ENCODE data around the gene MAP6. TPM values are rescaled to one million over a fixed set of nuclear protein-coding genes. Genes with fewer than 3 reads are reported as not detected.

MAP6 gene
- total and polyA plus RNA-seq, 10 of the 15 experiments (the other 5 are each of a cell fraction or from before 2014, with no cell fraction given), result 0.06 to 0.19 (median 0.11) TPM; not detected in 5

GRCh38 chr11:75654314-75654713 is 14.5 kb downstream of the MAP6 start (continued):
- TF ChIP-seq USF1 (IDR thresholded peaks at IDR 0.05; ENCODE audit: borderline replicate concordance, extremely low read length, insufficient read depth, low read depth, low read length) (no peak), SIN3A (IDR thresholded peaks at IDR 0.05; ENCODE audit: low read depth, low read length) (no peak), ZBED1 (IDR thresholded peaks at IDR 0.05; ENCODE audit: borderline replicate concordance) (no peak), RCOR1 (conservative IDR thresholded peaks at IDR 0.05; ENCODE audit: low read depth, low read length) (no peak), MTA3 (IDR thresholded peaks at IDR 0.05; ENCODE audit: borderline replicate concordance, low read length) (no peak), LARP7 (IDR thresholded peaks at IDR 0.05) (no peak), SMAD5 (IDR thresholded peaks at IDR 0.05; ENCODE audit: low read depth) (no peak), NR2F1 (conservative IDR thresholded peaks at IDR 0.05) (no peak), FOXK2 (IDR thresholded peaks at IDR 0.05) (no peak), TCF7 (IDR thresholded peaks at IDR 0.05; ENCODE audit: borderline replicate concordance) (no peak), FOS (IDR thresholded peaks at IDR 0.05; ENCODE audit: borderline replicate concordance, extremely low read depth, insufficient read length) (no peak), SP1 (IDR thresholded peaks at IDR 0.05; ENCODE audit: low read depth, low read length) (no peak), SRF (IDR thresholded peaks at IDR 0.05; ENCODE audit: low read depth in 2 of 2, low read length in 2 of 2) (no peak), REST (IDR thresholded peaks at IDR 0.05; ENCODE audit: low read depth, low read length) (no peak), RBBP5 (conservative IDR thresholded peaks at IDR 0.05) (no peak), HCFC1 (IDR thresholded peaks at IDR 0.05; ENCODE audit: low read length) (no peak), GATAD2B (conservative IDR thresholded peaks at IDR 0.05; ENCODE audit: low read depth) (no peak), MTA2 (IDR thresholded peaks at IDR 0.05; ENCODE audit: low read depth) (no peak), JUND (IDR thresholded peaks at IDR 0.05; ENCODE audit: low read depth, low read length) (no peak), RELA (IDR thresholded peaks at IDR 0.05; ENCODE audit: borderline replicate concordance, partially characterized antibody) (peak; percentile 56), RUNX3 (IDR thresholded peaks at IDR 0.05; ENCODE audit: low read length) (peak; percentile 94), SIX5 (IDR thresholded peaks at IDR 0.05; ENCODE audit: low read depth, low read length, severe bottlenecking) (no peak), HDGF (IDR thresholded peaks at IDR 0.05) (no peak)
- TF ChIP-seq, protein P1, sequence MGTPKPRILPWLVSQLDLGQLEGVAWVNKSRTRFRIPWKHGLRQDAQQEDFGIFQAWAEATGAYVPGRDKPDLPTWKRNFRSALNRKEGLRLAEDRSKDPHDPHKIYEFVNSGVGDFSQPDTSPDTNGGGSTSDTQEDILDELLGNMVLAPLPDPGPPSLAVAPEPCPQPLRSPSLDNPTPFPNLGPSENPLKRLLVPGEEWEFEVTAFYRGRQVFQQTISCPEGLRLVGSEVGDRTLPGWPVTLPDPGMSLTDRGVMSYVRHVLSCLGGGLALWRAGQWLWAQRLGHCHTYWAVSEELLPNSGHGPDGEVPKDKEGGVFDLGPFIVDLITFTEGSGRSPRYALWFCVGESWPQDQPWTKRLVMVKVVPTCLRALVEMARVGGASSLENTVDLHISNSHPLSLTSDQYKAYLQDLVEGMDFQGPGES (IDR thresholded peaks at IDR 0.05), result no peak

Data from GM12878 (cell line).